Gastrocnemius medialis (tissue), 4 donors: Measurements from ENCODE around the gene CNTNAP3. TPM values are rescaled to one million over a fixed set of nuclear protein-coding genes. Genes with fewer than 3 reads are reported as not detected.
"Not testable (repeated sequence)": the region's sequence is repeated elsewhere in the genome, so short reads cannot be mapped to it uniquely, and the experiment has no call there.

Experiments
- ATAC-seq, 2 donors: fragments of 150-250 bp; one replicate each; pipeline ENCODE4 v1.9.1; 2016
- DNase-seq, 2 donors: peaks; one replicate each; pipeline ENCODE4 v3.0.0-alpha.2; 2019
- H3K27ac ChIP-seq, 4 donors: fragments of 200-600 bp; sonication (generic); 1 replicate in 1 of 4; 2 replicates in 3 of 4; pipeline ENCODE4 v1.5.1; 2016 to 2018; ENCODE audit warnings: mild to moderate bottlenecking in 2 of 4, moderate library complexity in 1 of 4
- H3K27me3 ChIP-seq, 3 donors: fragments of 200-600 bp; sonication (generic) in 2 of 3; 1 replicate in 1 of 3; 2 replicates in 2 of 3; pipeline versions ENCODE4 v1.5.1 to v1.6.0; 2016 to 2019; ENCODE audit warnings: mild to moderate bottlenecking in 1 of 3, moderate library complexity in 1 of 3
- H3K36me3 ChIP-seq, 2 donors: fragments of 200-600 bp; sonication (generic) in 1 of 2; one replicate each; pipeline ENCODE4 v1.5.1; 2017 to 2018
- H3K4me1 ChIP-seq, 2 donors: fragments of 200-600 bp; sonication (generic) in 1 of 2; one replicate each; pipeline ENCODE4 v1.5.1; 2016 to 2017; ENCODE audit warnings: mild to moderate bottlenecking in 2 of 2
- H3K4me3 ChIP-seq, 4 donors: fragments of 200-600 bp; sonication (generic) in 3 of 4; 1 replicate in 1 of 4; 2 replicates in 3 of 4; pipeline ENCODE4 v1.5.1; 2016 to 2019; ENCODE audit warnings: mild to moderate bottlenecking in 2 of 4
- H3K9me3 ChIP-seq, 3 donors: fragments of 200-600 bp; sonication (generic) in 2 of 3; 1 replicate in 1 of 3; 2 replicates in 2 of 3; pipeline ENCODE4 v1.5.1; 2016 to 2019
- in situ Hi-C, 4 donors: fragments of 200-750 bp; cut with MboI; loops; one replicate each; pipeline versions ENCODE4 v1.15.0 to v1.8.0; 2017; ENCODE audit warnings: low sequenced_read_pairs in 4 of 4
- intact Hi-C: fragments of 100-400 bp; cut with DNase I; formaldehyde crosslinking; loops from one replicate; pipeline ENCODE4 v1.15.1; 2023; ENCODE audit warnings: low total_unique reads
- total RNA-seq, 4 donors: library from RNA; depleted of rRNA; stranded (reverse); fragments of >200 nt; gene quantifications; one replicate each; pipeline versions ENCODE4 v1.1.0 to v1.2.3, GENCODE V29; 2016

The CNTNAP3 gene
- under 1 TPM in 3 of 4 donors, not detected in 1; 0.29 to 0.92 (median 0.47) TPM for total RNA-seq

DNA sequence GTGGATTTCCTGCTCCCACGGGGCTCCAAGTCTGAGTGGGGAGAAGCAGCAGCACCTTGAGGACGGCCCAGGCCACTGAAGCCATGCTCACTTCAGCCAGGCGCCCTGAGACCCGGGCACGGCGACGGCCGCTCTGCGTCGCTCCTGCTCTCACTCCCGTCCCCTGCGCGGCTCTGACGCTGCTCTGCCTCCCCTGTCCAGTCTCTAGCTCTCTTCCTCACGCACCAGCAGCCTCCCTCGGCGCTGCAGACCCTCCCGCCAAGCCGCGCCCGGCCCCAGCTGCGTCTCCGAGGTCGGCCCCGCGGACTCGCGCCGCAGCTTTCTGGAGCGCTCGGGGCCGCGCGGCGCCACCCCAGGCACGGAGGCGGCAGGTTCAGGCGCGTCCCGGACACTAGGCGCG lies at the start of gene CNTNAP3:
TSS of gene CNTNAP3 (minus strand) at position 188 of the 400 bp plus-strand sequence. CDS start at position 85, 103 bp downstream.
- H3K4me1 ChIP-seq, H3K36me3 ChIP-seq, ATAC-seq, H3K4me3 ChIP-seq, H3K27me3 ChIP-seq, in situ Hi-C loops, H3K27ac ChIP-seq, intact Hi-C loops, DNase-seq, H3K9me3 ChIP-seq: not testable (repeated sequence)

DNA sequence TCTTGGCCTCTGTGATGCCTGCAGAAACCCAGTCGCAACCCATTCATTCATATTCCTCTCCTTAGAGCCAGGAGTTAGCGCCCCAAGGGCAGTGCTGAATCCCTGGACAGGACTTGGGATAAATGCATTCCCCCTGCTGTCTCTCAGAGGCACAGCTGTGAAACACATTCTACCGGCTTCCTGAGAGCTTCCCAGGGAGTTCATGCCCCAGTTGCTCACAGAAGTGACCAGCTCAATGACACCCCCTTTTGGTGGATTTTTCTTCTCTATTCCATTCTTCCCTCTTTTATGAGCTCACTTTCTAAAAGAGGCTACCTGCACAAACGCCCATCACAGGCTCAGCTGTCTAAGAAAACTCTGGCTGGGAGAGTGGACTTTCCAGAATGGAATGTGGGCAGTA lies 8.0 kb downstream of the CNTNAP3 start:
- H3K27me3 ChIP-seq, H3K4me1 ChIP-seq, DNase-seq, ATAC-seq, in situ Hi-C loops, H3K4me3 ChIP-seq, H3K9me3 ChIP-seq, H3K36me3 ChIP-seq, H3K27ac ChIP-seq, intact Hi-C loops: not testable (repeated sequence)

GRCh38 chr9:39242513-39242912 lies 45.5 kb downstream of the CNTNAP3 start:
- H3K36me3 ChIP-seq, H3K4me3 ChIP-seq, H3K27me3 ChIP-seq, H3K9me3 ChIP-seq, DNase-seq, H3K27ac ChIP-seq, intact Hi-C loops, ATAC-seq, in situ Hi-C loops, H3K4me1 ChIP-seq: not testable (repeated sequence)

- DNase-seq, intact Hi-C loops, ATAC-seq, in situ Hi-C loops, H3K9me3 ChIP-seq, H3K27me3 ChIP-seq, H3K4me3 ChIP-seq, H3K4me1 ChIP-seq, H3K27ac ChIP-seq, H3K36me3 ChIP-seq: not testable (repeated sequence)
Observed at GRCh38 chr9:39232130-39232991, 55.6 kb downstream of the CNTNAP3 start.

DNA sequence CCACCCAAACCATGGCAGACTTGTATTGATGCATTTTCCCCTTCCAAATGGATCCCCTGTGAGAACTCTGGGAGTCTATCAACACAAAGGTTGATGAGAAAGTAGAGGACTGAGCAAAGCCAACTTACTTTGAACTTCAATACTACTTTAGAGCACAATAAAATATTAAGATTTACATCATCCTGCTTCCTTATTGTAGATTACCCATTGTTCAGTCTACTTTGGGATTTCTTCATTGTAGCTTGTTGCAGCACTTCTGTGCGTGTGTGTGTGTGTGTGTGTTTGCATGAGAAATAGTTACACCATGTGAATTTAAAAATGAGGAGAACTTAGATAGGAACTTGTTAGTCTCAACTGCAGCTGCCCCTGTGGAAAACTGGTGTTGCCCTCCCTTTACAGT lies 72.0 kb downstream of the CNTNAP3 start:
- in situ Hi-C loops, result not testable (repeated sequence)

DNA sequence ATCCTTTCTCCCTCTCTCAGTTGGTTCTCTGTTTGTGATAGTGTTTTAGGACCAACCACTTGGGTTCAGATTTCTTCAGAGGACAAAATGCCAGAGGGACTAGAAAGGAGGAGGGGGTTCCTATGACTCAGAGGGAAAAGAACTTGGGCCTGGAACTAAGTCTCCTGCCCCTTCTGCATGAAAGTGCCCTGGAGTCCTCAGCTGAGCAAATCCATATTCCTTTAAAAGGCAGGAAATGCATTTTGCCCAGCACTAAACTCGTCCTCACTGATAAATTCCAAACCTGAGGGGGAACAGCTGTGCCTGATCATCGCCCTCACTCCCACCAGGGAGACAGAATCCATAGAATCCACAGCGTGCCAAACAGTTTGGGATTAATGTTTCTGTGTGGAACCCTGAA lies 78.2 kb downstream of the CNTNAP3 start:
- H3K9me3 ChIP-seq, H3K27ac ChIP-seq, DNase-seq, ATAC-seq, H3K27me3 ChIP-seq, H3K4me3 ChIP-seq, intact Hi-C loops, in situ Hi-C loops, H3K36me3 ChIP-seq, H3K4me1 ChIP-seq: not testable (repeated sequence)

More for the DNA sequence above, 72.0 kb downstream of the CNTNAP3 start:
- H3K27me3 ChIP-seq, H3K36me3 ChIP-seq, H3K4me1 ChIP-seq, intact Hi-C loops, H3K9me3 ChIP-seq, DNase-seq, H3K4me3 ChIP-seq, H3K27ac ChIP-seq, ATAC-seq: not testable (repeated sequence)

DNA sequence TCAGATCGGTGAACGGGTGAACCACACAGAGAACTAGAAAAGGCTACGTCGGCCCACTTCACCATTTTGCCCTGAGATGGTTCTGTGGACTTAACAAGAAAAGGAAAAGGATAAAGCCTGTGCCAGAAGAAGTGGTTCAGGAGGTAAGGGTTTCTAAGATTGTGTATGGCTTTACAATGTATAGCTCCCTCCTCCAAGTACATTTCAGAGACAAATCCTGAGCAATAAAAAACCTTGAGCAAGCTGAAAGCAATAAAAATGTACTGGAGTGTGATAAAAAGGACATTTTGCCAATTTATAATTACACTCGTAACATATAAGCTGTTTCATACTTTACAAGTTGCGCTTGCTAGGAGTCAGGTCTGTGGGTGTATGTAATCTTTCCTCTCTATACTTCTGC lies 81.3 kb downstream of the CNTNAP3 start:
- DNase-seq, ATAC-seq, H3K4me1 ChIP-seq, H3K27ac ChIP-seq, H3K27me3 ChIP-seq, H3K9me3 ChIP-seq, H3K4me3 ChIP-seq, H3K36me3 ChIP-seq, in situ Hi-C loops, intact Hi-C loops: not testable (repeated sequence)

DNA sequence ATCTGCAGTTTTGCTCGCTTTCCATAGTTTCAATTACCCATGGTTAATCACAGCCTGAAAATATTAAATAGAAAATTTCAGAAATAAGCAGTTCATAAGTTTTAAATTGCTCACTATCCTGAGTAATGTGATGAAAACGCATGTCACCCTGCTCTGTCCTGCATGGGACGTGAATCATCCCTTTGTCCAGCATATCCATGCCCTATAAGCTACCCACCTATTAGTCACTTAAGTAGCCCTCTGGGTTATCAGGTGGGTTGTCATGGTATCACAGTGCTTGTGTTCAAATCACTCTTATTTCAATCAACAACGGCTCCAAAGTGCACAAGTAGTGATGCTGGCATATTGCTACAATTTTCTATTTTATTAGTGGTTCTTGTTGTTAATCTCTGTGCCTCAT lies 82.1 kb downstream of the CNTNAP3 start:
- H3K27me3 ChIP-seq, ATAC-seq, H3K4me1 ChIP-seq, H3K4me3 ChIP-seq, H3K36me3 ChIP-seq, in situ Hi-C loops, H3K27ac ChIP-seq, intact Hi-C loops, H3K9me3 ChIP-seq, DNase-seq: not testable (repeated sequence)

GRCh38 chr9:39200412-39200811 lies 87.6 kb downstream of the CNTNAP3 start:
- H3K27me3 ChIP-seq, intact Hi-C loops, H3K4me1 ChIP-seq, DNase-seq, H3K9me3 ChIP-seq, H3K4me3 ChIP-seq, H3K36me3 ChIP-seq, ATAC-seq, in situ Hi-C loops, H3K27ac ChIP-seq: not testable (repeated sequence)

- H3K27ac ChIP-seq, ATAC-seq: not testable (repeated sequence)
Observed at GRCh38 chr9:39198000-39198709, 89.8 kb downstream of the CNTNAP3 start.

GRCh38 chr9:39171370-39171769 lies 116.6 kb downstream of the CNTNAP3 start:
- H3K9me3 ChIP-seq, intact Hi-C loops, H3K36me3 ChIP-seq, H3K4me3 ChIP-seq, H3K4me1 ChIP-seq, H3K27ac ChIP-seq, in situ Hi-C loops, H3K27me3 ChIP-seq, DNase-seq, ATAC-seq: not testable (repeated sequence)

More at GRCh38 chr9:39198000-39198709, 89.8 kb downstream of the CNTNAP3 start:
- DNase-seq, H3K36me3 ChIP-seq, H3K4me1 ChIP-seq, H3K27me3 ChIP-seq, H3K9me3 ChIP-seq, in situ Hi-C loops, H3K4me3 ChIP-seq, intact Hi-C loops: not testable (repeated sequence)

GRCh38 chr9:39157714-39158113 lies 130.3 kb downstream of the CNTNAP3 start:
- DNase-seq, intact Hi-C loops, in situ Hi-C loops, H3K4me3 ChIP-seq, H3K9me3 ChIP-seq, ATAC-seq, H3K36me3 ChIP-seq, H3K27me3 ChIP-seq, H3K4me1 ChIP-seq, H3K27ac ChIP-seq: not testable (repeated sequence)
